GM18519 (cell line): ENCODE measurements around the gene PLXNC1.

Experiments
- ATAC-seq: cut with Tn5 transposase; IDR thresholded peaks from one replicate; pipeline ENCODE4 v1.9.1; 2021; ENCODE audit warnings: mild to moderate bottlenecking, moderate library complexity; ENCODE audit not compliant: unreplicated experiment, low FRiP score

The PLXNC1 gene

GRCh38 chr12:94202245-94203180 lies 54.1 kb downstream of the PLXNC1 start:
- no peak for ATAC-seq

DNA sequence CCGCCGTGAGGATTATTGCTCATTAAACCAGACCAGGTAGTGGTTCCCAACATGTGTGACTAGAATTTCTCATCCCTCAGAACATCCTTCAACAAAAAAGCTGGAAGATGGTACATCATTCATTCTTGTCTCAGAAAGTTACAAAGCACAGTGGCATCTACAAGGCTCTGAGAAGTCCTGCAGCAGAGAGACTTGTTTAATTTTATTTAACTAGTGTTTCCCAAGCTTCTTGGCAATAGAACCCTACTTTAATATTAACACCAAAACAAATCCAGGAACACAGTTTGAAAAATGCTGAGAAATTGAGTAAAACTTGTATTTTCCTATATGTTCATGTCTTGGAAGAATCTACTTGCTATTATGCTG lies 54.8 kb downstream of the PLXNC1 start:
- ATAC-seq = no peak

- no peak for ATAC-seq
Measured at GRCh38 chr12:94203796-94204195, 55.4 kb downstream of the PLXNC1 start.

- no peak for ATAC-seq
Measured at GRCh38 chr12:94204499-94205247, 56.3 kb downstream of the PLXNC1 start.

GRCh38 chr12:94205822-94206221 lies 57.4 kb downstream of the PLXNC1 start:
- ATAC-seq = no peak

- ATAC-seq = no peak
Measured at GRCh38 chr12:94206886-94207285, 58.5 kb downstream of the PLXNC1 start.

DNA sequence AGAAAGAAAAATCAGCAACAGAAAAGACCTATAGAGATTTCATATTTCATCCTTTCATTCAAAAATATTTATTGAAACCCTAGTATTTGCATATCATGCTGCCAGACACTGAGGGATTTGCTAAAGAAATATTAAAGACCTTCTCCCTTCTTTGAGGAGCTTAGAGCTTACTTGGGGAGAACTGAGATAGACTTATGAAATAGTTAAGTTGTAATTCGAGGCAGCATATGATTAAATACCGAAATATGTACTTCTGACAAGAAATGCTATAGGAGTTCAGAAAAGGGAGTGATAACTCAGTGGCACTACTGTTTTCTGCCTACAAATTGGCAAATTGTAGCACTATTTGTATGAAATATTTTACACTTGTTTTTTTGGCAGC lies 59.1 kb downstream of the PLXNC1 start:
- no peak for ATAC-seq

DNA sequence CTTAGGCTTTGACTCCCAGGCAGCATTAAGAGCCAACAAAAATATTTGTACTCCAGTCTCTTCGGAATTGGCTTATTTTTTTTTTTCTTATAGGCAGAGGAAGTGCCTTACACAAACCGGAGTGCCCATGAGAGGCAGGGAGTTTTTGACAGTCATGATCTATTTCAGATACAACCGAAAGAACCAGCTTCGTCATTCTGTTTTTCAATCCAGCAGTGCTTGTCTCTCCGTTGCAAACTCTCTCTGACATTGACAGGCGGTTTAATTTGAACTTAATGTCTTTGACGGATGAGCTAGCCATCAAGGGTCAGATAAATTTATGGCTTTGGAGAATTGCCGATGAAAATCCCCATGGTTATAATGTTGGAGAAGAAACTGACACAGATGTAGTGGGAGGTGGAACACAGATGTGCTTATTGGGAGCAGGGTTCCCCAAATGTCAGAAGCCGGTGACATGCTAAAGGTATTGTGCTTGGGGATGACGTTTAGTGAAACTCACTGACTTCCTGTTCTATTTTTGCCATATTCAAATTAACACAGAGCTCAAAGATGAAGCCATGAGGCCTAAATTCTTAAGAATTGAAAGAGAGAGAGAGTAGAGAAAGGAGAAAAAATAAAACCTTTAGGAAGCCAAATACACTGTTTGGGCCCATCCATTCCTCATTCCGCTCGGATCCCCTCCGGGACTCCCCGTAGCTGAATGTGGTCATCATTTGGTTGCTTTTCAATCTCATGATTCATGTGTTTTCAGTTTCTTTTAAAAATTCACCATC lies 59.7 kb downstream of the PLXNC1 start:
- peak; percentile 68 for ATAC-seq

DNA sequence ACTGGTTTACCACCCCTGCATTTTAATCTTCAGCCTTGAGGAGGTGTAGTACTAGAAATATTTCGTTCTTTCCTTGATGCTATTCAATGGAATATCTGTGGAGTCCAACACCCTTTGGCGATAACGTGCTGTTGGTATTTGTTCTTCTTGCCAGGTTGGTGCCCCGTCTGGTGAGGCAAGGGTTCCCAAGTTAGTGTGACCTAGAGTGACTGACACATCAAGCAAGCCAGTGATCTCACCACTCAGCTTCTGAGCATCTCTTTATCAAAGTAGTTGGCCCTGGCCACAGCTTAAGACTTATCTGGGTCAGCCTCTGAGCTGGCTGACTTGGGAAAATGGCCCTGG lies 60.2 kb downstream of the PLXNC1 start:
- peak; percentile 8 for ATAC-seq

DNA sequence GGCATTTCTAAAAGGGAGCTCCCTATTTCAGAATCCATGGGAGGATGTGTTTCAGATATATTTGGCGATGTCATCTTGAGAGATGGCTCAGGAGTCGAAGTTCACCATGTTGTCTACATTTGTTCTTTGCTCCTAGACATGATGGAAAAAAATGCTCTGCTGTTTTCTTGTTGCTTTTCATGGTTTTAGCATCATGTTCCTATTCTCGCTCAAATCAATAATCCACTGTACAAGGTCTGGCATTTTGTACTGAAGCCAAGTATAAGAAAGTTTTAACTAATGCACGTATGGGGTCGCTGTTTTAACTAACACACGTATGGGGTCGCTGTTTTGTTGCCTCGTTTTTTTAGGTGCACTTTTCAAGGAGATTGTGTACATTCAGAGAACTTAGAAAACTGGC lies 60.9 kb downstream of the PLXNC1 start:
- no peak for ATAC-seq

- ATAC-seq = no peak
Measured at GRCh38 chr12:94211021-94211420, 62.6 kb downstream of the PLXNC1 start.

DNA sequence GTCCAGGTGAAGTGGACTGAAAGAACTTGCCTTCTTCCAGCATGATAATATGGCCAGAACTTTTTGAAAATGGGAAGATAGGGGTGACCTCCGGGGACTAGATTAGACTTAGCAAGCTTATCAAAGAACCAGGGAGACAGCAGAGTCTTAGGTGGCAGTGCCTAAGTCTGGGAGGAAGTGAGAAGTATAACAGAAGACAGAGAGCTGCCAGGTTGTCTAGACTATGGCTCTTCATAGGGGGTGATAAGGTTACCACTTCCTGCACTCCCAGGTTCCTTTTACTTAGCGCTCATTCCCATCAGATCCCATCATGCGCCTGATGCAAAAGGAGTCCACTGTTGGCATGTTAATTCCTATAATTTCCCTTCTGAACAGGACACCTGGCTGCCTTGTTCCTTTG lies 69.9 kb downstream of the PLXNC1 start:
- no peak for ATAC-seq

- no peak for ATAC-seq
Measured at GRCh38 chr12:94219622-94220302, 71.4 kb downstream of the PLXNC1 start.

DNA sequence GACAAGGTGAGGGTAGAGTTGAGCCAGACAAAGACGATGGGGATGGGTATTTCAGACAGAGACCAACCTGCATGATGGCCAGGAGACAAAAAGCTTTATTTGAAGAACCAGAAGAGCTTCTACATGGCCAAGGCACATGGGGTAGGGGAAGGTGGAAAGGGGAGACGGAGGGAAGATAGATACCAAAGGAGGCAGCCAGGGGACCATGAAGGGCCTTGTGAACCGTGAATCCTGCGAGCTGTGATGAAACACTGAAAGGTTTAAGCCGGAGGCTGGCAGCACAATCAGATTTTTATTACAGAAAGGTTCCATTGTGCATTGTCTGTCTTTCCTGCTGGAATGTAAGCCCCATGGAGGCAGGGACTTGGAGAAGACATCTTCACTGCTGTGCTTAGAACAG lies 72.4 kb downstream of the PLXNC1 start:
- no peak for ATAC-seq

DNA sequence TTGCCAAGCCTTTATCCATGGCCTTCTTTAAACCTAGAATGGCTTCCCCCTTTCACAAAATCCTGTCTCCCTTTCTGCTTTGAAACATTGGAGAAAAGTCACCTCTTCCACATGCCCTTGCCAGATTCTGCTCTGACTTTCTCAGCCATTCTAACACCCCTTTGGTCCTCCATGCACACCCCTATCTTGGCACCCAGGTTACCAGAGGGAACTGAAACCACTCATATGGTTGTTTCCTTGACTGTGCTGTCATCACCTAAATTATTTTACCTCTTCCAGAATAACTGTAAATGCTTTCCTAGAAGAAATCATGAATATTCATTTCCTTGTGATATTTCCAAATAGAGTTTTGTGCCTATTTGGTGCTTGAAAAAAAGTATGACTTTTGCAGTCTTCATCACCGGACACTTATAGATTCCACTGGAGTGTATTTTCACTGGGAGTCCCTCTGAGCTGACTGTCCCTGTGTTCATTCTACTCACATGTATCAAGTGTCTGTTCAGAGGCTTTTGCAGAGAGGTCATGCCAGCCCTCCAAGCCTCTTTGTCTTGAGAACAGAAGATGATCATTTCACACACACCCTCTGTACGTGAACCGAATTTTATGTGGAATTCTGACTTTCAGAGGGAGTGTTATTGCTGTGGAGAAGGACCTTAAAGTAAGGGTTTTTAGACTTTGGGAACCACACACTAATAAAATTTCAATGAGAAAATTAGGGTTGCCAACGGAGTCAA lies 74.1 kb downstream of the PLXNC1 start:
- peak; percentile 50 for ATAC-seq

GRCh38 chr12:94223842-94224241 lies 75.5 kb downstream of the PLXNC1 start:
- ATAC-seq = no peak

GRCh38 chr12:94225506-94225905 lies 77.1 kb downstream of the PLXNC1 start:
- ATAC-seq = no peak

GRCh38 chr12:94225947-94226630 lies 77.7 kb downstream of the PLXNC1 start:
- ATAC-seq = no peak

DNA sequence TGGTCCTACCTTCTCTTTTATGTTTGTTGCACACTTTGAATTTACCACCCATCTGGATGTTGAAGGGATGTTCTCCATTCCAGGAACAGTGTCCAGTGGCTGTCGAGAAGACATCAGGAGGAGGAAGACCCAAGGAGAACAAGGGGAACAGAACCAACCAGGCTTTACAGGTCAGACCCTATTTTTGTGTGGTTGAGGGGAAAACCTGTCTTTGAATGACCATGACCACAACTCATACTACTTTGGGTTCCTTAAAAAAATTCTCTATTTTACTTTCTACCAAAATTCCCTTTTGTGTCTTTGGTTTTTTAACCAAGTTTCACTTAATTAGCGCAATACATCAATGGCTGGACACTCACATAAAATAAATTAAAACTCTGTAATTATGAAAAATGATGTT lies 78.7 kb downstream of the PLXNC1 start:
- no peak for ATAC-seq
